Measurements from ENCODE around the gene LRP10.
A peak's percentile ranks its signal among the peaks of the same experiment; 100 is the strongest.

LRP10 gene

DNA sequence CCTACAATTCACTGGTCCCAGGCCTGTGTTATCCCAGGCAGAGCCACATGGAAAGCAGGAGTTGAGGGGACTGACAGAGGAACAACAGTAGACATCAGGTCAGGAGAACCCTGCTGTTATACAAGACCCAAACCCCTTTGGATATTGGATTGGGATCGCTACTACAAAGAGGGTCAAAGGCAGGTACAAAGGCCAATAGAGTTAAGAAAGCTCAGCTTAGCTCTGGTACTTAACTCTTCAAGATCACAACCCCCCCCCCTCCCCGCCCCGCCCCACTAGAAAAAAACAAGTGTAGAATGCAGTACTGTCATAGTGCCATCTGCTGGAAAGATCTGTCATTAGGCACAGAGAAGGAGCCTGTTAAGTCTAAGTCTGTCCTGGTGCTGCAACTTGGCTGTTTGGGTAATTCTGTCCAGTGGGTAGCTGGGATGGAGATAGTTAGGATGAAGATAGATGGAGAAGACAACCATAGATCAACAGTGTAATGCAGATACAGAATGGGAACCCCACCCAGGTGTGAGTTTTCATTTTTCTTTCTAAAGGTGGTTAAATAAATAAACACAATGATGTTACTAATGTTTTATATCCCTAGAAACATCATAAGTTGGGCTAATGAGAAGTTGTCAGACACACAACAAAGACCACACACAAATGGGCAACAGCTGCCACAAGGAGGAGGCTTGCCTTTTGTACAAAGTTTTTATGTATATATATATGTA lies 28.7 kb downstream of the LRP10 start:
- TF ChIP-seq EGR1 (IDR thresholded peaks at IDR 0.05) (no peak), RAD21 (IDR thresholded peaks at IDR 0.05; ENCODE audit: low read depth) (peak; percentile 48), CREB1 (IDR thresholded peaks at IDR 0.05; ENCODE audit: low read depth) (no peak), CEBPB (IDR thresholded peaks at IDR 0.05) (no peak), TCF12 (IDR thresholded peaks at IDR 0.05; ENCODE audit: low read depth) (no peak), FOXM1 (IDR thresholded peaks at IDR 0.05; ENCODE audit: borderline replicate concordance, low read depth) (no peak)

DNA sequence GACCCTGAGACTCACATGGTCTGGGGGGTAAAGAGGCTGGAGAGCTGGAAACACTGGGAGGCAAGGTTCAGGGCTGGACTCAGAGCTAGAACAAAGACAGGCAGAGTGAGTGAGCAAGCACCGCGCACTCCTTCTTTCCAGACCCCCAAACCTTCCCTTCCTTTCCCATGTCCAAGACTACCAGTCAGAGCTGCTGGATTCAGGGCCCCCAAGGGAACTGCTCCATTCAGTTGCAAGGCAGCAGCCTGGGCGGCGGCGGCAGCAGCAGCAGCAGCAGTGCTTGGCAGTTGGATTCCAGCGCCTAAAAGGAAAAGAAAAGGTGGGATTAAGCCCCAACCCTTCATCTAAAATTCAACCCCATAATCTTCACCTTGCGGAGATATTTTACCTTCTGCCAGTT lies 30.3 kb downstream of the LRP10 start:
- TF ChIP-seq, protein P1, sequence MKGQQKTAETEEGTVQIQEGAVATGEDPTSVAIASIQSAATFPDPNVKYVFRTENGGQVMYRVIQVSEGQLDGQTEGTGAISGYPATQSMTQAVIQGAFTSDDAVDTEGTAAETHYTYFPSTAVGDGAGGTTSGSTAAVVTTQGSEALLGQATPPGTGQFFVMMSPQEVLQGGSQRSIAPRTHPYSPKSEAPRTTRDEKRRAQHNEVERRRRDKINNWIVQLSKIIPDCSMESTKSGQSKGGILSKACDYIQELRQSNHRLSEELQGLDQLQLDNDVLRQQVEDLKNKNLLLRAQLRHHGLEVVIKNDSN (IDR thresholded peaks at IDR 0.05): no peak
- TF ChIP-seq, protein P2, sequence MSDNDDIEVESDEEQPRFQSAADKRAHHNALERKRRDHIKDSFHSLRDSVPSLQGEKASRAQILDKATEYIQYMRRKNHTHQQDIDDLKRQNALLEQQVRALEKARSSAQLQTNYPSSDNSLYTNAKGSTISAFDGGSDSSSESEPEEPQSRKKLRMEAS (IDR thresholded peaks at IDR 0.05): no peak
- TF ChIP-seq TAF1 (IDR thresholded peaks at IDR 0.05; ENCODE audit: low read depth): no peak
- TF ChIP-seq NFIC (IDR thresholded peaks at IDR 0.05): no peak
- TF ChIP-seq TCF12 (IDR thresholded peaks at IDR 0.05; ENCODE audit: low read depth): no peak
- no peak for TF ChIP-seq EGR1 (IDR thresholded peaks at IDR 0.05)
- TF ChIP-seq CEBPB (IDR thresholded peaks at IDR 0.05): no peak
- TF ChIP-seq RAD21 (IDR thresholded peaks at IDR 0.05; ENCODE audit: low read depth): no peak
- no peak for TF ChIP-seq FOXM1 (IDR thresholded peaks at IDR 0.05; ENCODE audit: borderline replicate concordance, low read depth)
- no peak for TF ChIP-seq CREB1 (IDR thresholded peaks at IDR 0.05; ENCODE audit: low read depth)
- TF ChIP-seq ZBTB7A (IDR thresholded peaks at IDR 0.05; ENCODE audit: low read depth): no peak
- no peak for TF ChIP-seq YY1 (IDR thresholded peaks at IDR 0.05; ENCODE audit: low read depth)
- TF ChIP-seq EP300 (IDR thresholded peaks at IDR 0.05; ENCODE audit: borderline replicate concordance): no peak
- TF ChIP-seq, protein P3, sequence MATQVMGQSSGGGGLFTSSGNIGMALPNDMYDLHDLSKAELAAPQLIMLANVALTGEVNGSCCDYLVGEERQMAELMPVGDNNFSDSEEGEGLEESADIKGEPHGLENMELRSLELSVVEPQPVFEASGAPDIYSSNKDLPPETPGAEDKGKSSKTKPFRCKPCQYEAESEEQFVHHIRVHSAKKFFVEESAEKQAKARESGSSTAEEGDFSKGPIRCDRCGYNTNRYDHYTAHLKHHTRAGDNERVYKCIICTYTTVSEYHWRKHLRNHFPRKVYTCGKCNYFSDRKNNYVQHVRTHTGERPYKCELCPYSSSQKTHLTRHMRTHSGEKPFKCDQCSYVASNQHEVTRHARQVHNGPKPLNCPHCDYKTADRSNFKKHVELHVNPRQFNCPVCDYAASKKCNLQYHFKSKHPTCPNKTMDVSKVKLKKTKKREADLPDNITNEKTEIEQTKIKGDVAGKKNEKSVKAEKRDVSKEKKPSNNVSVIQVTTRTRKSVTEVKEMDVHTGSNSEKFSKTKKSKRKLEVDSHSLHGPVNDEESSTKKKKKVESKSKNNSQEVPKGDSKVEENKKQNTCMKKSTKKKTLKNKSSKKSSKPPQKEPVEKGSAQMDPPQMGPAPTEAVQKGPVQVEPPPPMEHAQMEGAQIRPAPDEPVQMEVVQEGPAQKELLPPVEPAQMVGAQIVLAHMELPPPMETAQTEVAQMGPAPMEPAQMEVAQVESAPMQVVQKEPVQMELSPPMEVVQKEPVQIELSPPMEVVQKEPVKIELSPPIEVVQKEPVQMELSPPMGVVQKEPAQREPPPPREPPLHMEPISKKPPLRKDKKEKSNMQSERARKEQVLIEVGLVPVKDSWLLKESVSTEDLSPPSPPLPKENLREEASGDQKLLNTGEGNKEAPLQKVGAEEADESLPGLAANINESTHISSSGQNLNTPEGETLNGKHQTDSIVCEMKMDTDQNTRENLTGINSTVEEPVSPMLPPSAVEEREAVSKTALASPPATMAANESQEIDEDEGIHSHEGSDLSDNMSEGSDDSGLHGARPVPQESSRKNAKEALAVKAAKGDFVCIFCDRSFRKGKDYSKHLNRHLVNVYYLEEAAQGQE (IDR thresholded peaks at IDR 0.05; ENCODE audit: low read depth): no peak

DNA sequence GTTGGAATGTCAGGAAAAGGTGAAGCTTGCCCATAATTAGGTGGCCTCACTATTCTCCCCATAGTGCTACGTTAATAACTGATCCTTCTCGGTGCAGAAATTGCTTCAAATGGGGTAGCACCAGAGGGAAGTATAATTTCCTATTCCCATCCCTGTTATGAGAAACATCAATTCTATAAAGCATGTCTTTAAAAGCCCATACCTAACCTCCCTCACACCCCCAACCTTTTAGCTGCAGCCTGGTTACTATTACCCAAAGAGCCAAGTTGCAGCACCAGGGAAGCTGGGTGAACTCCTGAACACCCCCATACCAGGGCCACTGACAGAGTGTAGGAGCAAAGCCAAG lies 32.2 kb downstream of the LRP10 start:
- TF ChIP-seq, protein P2 (IDR thresholded peaks at IDR 0.05): no peak

DNA sequence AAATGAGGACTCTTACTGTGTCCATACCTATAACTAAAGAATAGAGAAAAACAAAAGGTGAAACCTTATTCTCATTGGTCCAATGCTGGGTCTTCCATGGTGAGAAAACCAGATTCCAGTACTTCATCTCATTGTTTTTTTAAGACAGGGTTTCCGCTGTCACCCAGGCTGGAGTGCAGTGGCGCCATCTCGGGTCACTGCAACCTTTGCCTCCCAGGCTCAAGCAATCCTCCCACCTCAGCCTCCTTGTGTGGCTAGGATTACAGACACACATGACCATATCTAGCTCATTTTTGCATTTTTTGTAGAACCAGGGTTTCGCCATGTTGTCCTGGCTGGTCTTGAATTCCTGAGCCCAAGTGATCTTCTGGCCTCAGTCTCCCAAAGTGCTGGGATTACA lies 34.1 kb downstream of the LRP10 start:
- TF ChIP-seq TEAD4 (IDR thresholded peaks at IDR 0.05): no peak
- no peak for TF ChIP-seq TCF12 (IDR thresholded peaks at IDR 0.05; ENCODE audit: low read depth)
- no peak for TF ChIP-seq EP300 (IDR thresholded peaks at IDR 0.05; ENCODE audit: borderline replicate concordance)

DNA sequence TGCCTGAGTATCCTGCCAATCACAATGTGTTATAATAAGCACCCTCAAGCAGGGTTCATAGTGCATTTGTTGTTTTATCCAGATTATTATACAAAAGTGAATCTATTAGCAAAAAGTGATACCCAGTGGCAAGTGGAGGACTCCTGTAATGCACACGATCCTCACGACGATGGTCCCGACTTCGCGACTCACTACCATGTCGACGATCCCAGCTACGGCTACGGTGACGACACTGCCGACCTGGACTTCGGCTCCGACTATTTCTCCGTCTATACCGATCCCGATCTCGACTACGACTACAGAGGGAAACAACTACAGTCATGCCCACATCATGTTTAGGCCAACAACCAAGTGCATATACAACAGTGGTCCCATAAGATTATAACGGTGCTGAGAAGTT lies 34.5 kb downstream of the LRP10 start:
- TF ChIP-seq RAD21 (IDR thresholded peaks at IDR 0.05; ENCODE audit: low read depth): no peak
- TF ChIP-seq, protein P2 (IDR thresholded peaks at IDR 0.05): no peak
- TF ChIP-seq, protein P1 (IDR thresholded peaks at IDR 0.05): no peak
- TF ChIP-seq CREB1 (IDR thresholded peaks at IDR 0.05; ENCODE audit: low read depth): no peak
- TF ChIP-seq TCF12 (IDR thresholded peaks at IDR 0.05; ENCODE audit: low read depth): no peak
- no peak for TF ChIP-seq TEAD4 (IDR thresholded peaks at IDR 0.05)
- no peak for TF ChIP-seq YY1 (IDR thresholded peaks at IDR 0.05; ENCODE audit: low read depth)
- no peak for TF ChIP-seq NFIC (IDR thresholded peaks at IDR 0.05)
- TF ChIP-seq CEBPB (IDR thresholded peaks at IDR 0.05): no peak
- TF ChIP-seq EGR1 (IDR thresholded peaks at IDR 0.05): no peak
- TF ChIP-seq, protein P3 (IDR thresholded peaks at IDR 0.05; ENCODE audit: low read depth): no peak
- no peak for TF ChIP-seq FOXM1 (IDR thresholded peaks at IDR 0.05; ENCODE audit: borderline replicate concordance, low read depth)
- no peak for TF ChIP-seq TAF1 (IDR thresholded peaks at IDR 0.05; ENCODE audit: low read depth)
- no peak for TF ChIP-seq ZBTB7A (IDR thresholded peaks at IDR 0.05; ENCODE audit: low read depth)
- TF ChIP-seq EP300 (IDR thresholded peaks at IDR 0.05; ENCODE audit: borderline replicate concordance): no peak

DNA sequence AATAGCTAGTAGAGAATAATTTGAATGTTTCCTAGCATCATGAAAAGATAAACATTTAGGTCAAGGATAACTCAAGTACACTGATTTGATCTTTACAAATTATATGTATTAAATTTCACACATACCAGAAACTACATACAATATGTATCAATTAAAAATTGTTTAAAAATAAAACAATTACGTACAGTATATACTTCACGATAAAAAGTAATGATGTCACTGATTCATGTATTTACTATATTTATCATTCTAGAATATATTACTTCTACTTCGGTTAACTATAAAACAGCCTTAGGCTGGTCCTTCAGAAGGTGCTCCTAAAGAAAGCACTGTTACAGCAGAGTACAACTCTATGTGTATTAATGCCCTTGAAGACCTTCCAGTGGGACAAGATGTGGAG lies 35.9 kb downstream of the LRP10 start:
- no peak for TF ChIP-seq EP300 (IDR thresholded peaks at IDR 0.05; ENCODE audit: borderline replicate concordance)
- TF ChIP-seq, protein P1 (IDR thresholded peaks at IDR 0.05): no peak
- no peak for TF ChIP-seq EGR1 (IDR thresholded peaks at IDR 0.05)
- TF ChIP-seq, protein P3 (IDR thresholded peaks at IDR 0.05; ENCODE audit: low read depth): no peak
- no peak for TF ChIP-seq TEAD4 (IDR thresholded peaks at IDR 0.05)
- TF ChIP-seq, protein P2 (IDR thresholded peaks at IDR 0.05): no peak
- no peak for TF ChIP-seq TAF1 (IDR thresholded peaks at IDR 0.05; ENCODE audit: low read depth)
- no peak for TF ChIP-seq NFIC (IDR thresholded peaks at IDR 0.05)
